HL-60/S4 treated with phorbol 12-myristate 13-acetate at 8.2 ng/mL for 4 days and 3 days (cell line): ENCODE measurements around the gene FOXF2.

Source experiments
- in situ Hi-C: fragments of 300-500 bp; cut with MboI; formaldehyde crosslinking; loops from 2 replicates; pipeline ENCODE4 v1.15.0; 2022; ENCODE audit warnings: low sequenced_read_pairs

Gene FOXF2

GRCh38 chr6:1437553-1438406 lies 48.4 kb downstream of the FOXF2 start:
- in situ Hi-C loops = no loop called here

- in situ Hi-C loops = no loop called here
Observed at GRCh38 chr6:1438471-1438881, 49.1 kb downstream of the FOXF2 start.

GRCh38 chr6:1439349-1439748 lies 50.0 kb downstream of the FOXF2 start:
- in situ Hi-C loops = no loop called here

- in situ Hi-C loops = no loop called here
Observed at GRCh38 chr6:1442929-1443328, 53.6 kb downstream of the FOXF2 start.
